H9 (cell line): ENCODE measurements around the gene MR1. TPM values are rescaled to one million over a fixed set of nuclear protein-coding genes. Genes with fewer than 3 reads are reported as not detected.

Experiments used
- DNase-seq: peaks from one replicate; pipeline ENCODE4 v3.0.0-alpha.2; 2017
- H2AFZ ChIP-seq: one replicate; pipeline ENCODE4 v1.6.1; 2013; ENCODE audit warnings: mild to moderate bottlenecking, low read length, control low read depth, moderate library complexity
- H2AK5ac ChIP-seq: 2 replicates; pipeline ENCODE4 v1.6.1; 2013; ENCODE audit warnings: low read length, control low read depth, mixed read lengths; ENCODE audit not compliant: insufficient read length
- H2BK120ac ChIP-seq: one replicate; pipeline ENCODE4 v1.6.1; 2013; ENCODE audit warnings: low read depth, mild to moderate bottlenecking, low read length, control low read depth, inconsistent platforms; ENCODE audit not compliant: poor library complexity, severe bottlenecking
- H2BK12ac ChIP-seq: 2 replicates; pipeline ENCODE4 v1.6.1; 2013; ENCODE audit warnings: low read length, control low read depth, mixed read lengths, low read depth; ENCODE audit not compliant: insufficient read length
- H2BK15ac ChIP-seq: 2 replicates; pipeline ENCODE4 v1.6.1; 2013; ENCODE audit warnings: low read depth, low read length, control low read depth
- H2BK20ac ChIP-seq: one replicate; pipeline ENCODE4 v1.6.1; 2013; ENCODE audit warnings: low read depth, mild to moderate bottlenecking, low read length, control low read depth, inconsistent platforms; ENCODE audit not compliant: poor library complexity, severe bottlenecking
- H2BK5ac ChIP-seq: 2 replicates; pipeline ENCODE4 v1.6.1; 2013; ENCODE audit warnings: low read length, control low read depth, mixed read lengths; ENCODE audit not compliant: insufficient read length
- H3K14ac ChIP-seq: 2 replicates; pipeline ENCODE4 v1.6.1; 2013; ENCODE audit warnings: low read length, control low read depth; ENCODE audit not compliant: insufficient read depth
- H3K18ac ChIP-seq: 2 replicates; pipeline ENCODE4 v1.6.1; 2013; ENCODE audit warnings: low read depth, mild to moderate bottlenecking, mixed read lengths, low read length, control low read depth; ENCODE audit not compliant: insufficient read length
- H3K23ac ChIP-seq: 2 replicates; pipeline ENCODE4 v1.6.1; 2013; ENCODE audit warnings: low read length, control low read depth, mixed read lengths, low read depth; ENCODE audit not compliant: insufficient read length
- H3K23me2 ChIP-seq: 2 replicates; pipeline ENCODE4 v1.6.1; 2013; ENCODE audit warnings: low read depth, mild to moderate bottlenecking, mixed read lengths, low read length, control low read depth; ENCODE audit not compliant: insufficient read length, poor library complexity, severe bottlenecking
- H3K27ac ChIP-seq: 2 replicates; pipeline ENCODE4 v1.5.1; 2013; ENCODE audit warnings: low read length, control low read depth, mixed read lengths, low read depth; ENCODE audit not compliant: insufficient read length
- H3K27me3 ChIP-seq: 2 replicates; pipeline ENCODE4 v1.6.1; 2013; ENCODE audit warnings: low read length, control low read depth, inconsistent platforms; ENCODE audit not compliant: insufficient read depth
- H3K4ac ChIP-seq: 2 replicates; pipeline ENCODE4 v1.6.1; 2013; ENCODE audit warnings: low read depth, mild to moderate bottlenecking, control low read depth, inconsistent platforms, low read length, moderate library complexity
- H3K4me1 ChIP-seq: 2 replicates; pipeline ENCODE4 v1.6.1; 2013; ENCODE audit warnings: low read length, control low read depth, inconsistent platforms; ENCODE audit not compliant: insufficient read depth
- H3K4me2 ChIP-seq: 2 replicates; pipeline ENCODE4 v1.6.1; 2013; ENCODE audit warnings: low read length, control low read depth, mixed read lengths; ENCODE audit not compliant: insufficient read length, insufficient read depth
- H3K56ac ChIP-seq: 2 replicates; pipeline ENCODE4 v1.6.1; 2013; ENCODE audit warnings: low read depth, mild to moderate bottlenecking, mixed read lengths, low read length, control low read depth; ENCODE audit not compliant: insufficient read length
- H3K79me1 ChIP-seq: 2 replicates; pipeline ENCODE4 v1.6.1; 2013; ENCODE audit warnings: low read depth, mild to moderate bottlenecking, moderate library complexity, low read length, control low read depth, inconsistent platforms; ENCODE audit not compliant: insufficient read depth, poor library complexity, severe bottlenecking
- H3K79me2 ChIP-seq: 2 replicates; pipeline ENCODE4 v1.6.1; 2013; ENCODE audit warnings: low read length, control low read depth, inconsistent platforms; ENCODE audit not compliant: insufficient read depth
- H3K9ac ChIP-seq: 2 replicates; pipeline ENCODE4 v1.6.1; 2013; ENCODE audit warnings: low read length, control low read depth, mixed read lengths; ENCODE audit not compliant: insufficient read length; ENCODE audit errors: extremely low read depth
- H3K9me3 ChIP-seq: one replicate; pipeline ENCODE4 v1.6.1; 2013; ENCODE audit warnings: low read depth, low read length, inconsistent platforms; ENCODE audit not compliant: control insufficient read depth
- H3T11ph ChIP-seq: one replicate; pipeline ENCODE4 v1.6.1; 2013; ENCODE audit warnings: mild to moderate bottlenecking, low read length, control low read depth, inconsistent platforms
- H4K20me1 ChIP-seq: one replicate; pipeline ENCODE4 v1.6.1; 2013; ENCODE audit not compliant: control insufficient read depth, insufficient read length, insufficient read depth
- H4K5ac ChIP-seq: 2 replicates; pipeline ENCODE4 v1.6.1; 2013; ENCODE audit warnings: low read depth, mild to moderate bottlenecking, mixed read lengths, low read length, control low read depth; ENCODE audit not compliant: insufficient read length
- H4K8ac ChIP-seq: replicated peaks from 2 replicates; pipeline ENCODE4 v1.6.1; 2013; ENCODE audit warnings: low read length, control low read depth, mixed read lengths, low read depth; ENCODE audit not compliant: insufficient read length
- H4K91ac ChIP-seq: 2 replicates; pipeline ENCODE4 v1.6.1; 2013; ENCODE audit warnings: low read depth, mild to moderate bottlenecking, moderate library complexity, mixed read lengths, low read length, control low read depth; ENCODE audit not compliant: insufficient read length
- H3K27ac Mint-ChIP-seq, 3 experiments: 2 replicates in 2 of 3; 3 replicates in 1 of 3; pipeline ENCODE4 v1.8.0; 2020 to 2021; ENCODE audit warnings: mixed read lengths in 3 of 3, mild to moderate bottlenecking in 1 of 3, moderate library complexity in 1 of 3
- H3K27me3 Mint-ChIP-seq: 2 replicates; pipeline ENCODE4 v1.8.0; 2021; ENCODE audit warnings: low read depth, mild to moderate bottlenecking, moderate library complexity, mixed read lengths
- H3K36me3 Mint-ChIP-seq, 3 experiments: 2 replicates in 2 of 3; 3 replicates in 1 of 3; pipeline ENCODE4 v1.8.0; 2020 to 2021; ENCODE audit warnings: low read depth in 3 of 3, mixed read lengths in 3 of 3; ENCODE audit not compliant: insufficient read depth in 1 of 3
- H3K4me1 Mint-ChIP-seq, 2 experiments: 2 replicates each; pipeline ENCODE4 v1.8.0; 2020; ENCODE audit warnings: mixed read lengths in 2 of 2
- H3K4me3 Mint-ChIP-seq, 2 experiments: 2 replicates in 1 of 2; 3 replicates in 1 of 2; pipeline ENCODE4 v1.8.0; 2020 to 2021; ENCODE audit warnings: mild to moderate bottlenecking in 2 of 2, mixed read lengths in 2 of 2, moderate library complexity in 1 of 2
- H3K9me3 Mint-ChIP-seq, 2 experiments: 2 replicates in 1 of 2; 3 replicates in 1 of 2; pipeline ENCODE4 v1.8.0; 2020; ENCODE audit warnings: mild to moderate bottlenecking in 2 of 2, mixed read lengths in 2 of 2, moderate library complexity in 1 of 2
- WGBS: extraction: QIAGEN DNeasy Blood & Tissue Kit; methylation state at CpG from one replicate; pipeline ENCODE4 v1.1.7; 2013; ENCODE audit warnings: missing lambda C conversion rate, low lambda C conversion rate, mixed read lengths; ENCODE audit not compliant: insufficient read length; ENCODE audit errors: extremely low coverage; 5-methylcytosine and 5-hydroxymethylcytosine counted together
- total RNA-seq: library from RNA; stranded (reverse); gene quantifications from 2 replicates; pipeline ENCODE4 v1.2.1, GENCODE V29; 2021
- TF ChIP-seq, protein P1 (sequence below): fragments of 200-600 bp; sonication (generic); conservative IDR thresholded peaks from 3 replicates; pipeline ENCODE4 v1.8.0; 2021; ENCODE audit warnings: antibody characterized with exemption, mild to moderate bottlenecking

The MR1 gene
- total RNA-seq, 1 experiment from 2014 or later, result 0.02 TPM

DNA sequence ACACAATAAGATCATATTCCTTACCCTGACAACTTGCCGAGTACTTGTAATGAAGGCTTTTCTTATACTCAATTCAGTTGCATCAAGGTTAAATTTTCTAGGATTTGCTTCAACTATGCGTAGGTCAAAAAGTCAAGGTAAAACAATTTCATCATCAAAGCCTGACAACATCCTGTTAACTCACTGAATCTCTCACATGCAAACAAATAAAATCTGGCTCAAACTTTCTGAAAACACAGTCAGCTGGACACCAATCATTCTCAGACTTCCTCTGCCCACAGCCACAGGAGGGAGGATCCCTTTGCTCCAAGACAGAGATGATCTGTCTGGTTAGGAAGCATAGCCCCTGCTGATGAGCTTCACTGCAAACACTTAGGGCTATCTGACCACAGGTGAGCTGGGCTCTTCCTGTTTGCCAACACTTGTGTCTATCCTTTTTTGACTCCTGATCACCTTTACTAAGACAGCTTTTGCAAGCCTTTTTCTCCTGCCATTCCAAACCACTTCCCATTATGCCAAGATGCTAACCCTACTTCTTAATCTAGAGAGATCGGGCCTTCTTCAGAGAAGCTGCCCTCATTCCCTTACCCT is 31.1 kb upstream of the MR1 start:
- no peak overlapping the region for H3K9ac ChIP-seq
- H4K20me1 ChIP-seq, result no peaks in the 10 kb centered on the region
- no peak overlapping the region for H3K56ac ChIP-seq
- no peak overlapping the region for H2AFZ ChIP-seq
- no peak overlapping the region for H2BK20ac ChIP-seq
- H3K79me2 ChIP-seq, result 0 out of 2 replicates have a peak, but pooled peaks cover 5% of the 10 kb centered on the region
- peaks cover 25 to 52% (median 51%) of the 10 kb centered on the region in 3 experiments; a peak in 6 of 7 replicates for H3K36me3 Mint-ChIP-seq
- H3K23me2 ChIP-seq, result no peaks in the 10 kb centered on the region
- no peak overlapping the region for H2BK15ac ChIP-seq
- no peak overlapping the region for H3K27ac ChIP-seq
- no peaks in the 10 kb centered on the region for H3K4me1 ChIP-seq
- no peaks in the 10 kb centered on the region for H3K27me3 ChIP-seq
- no peak overlapping the region for H2BK120ac ChIP-seq
- no peaks in the 10 kb centered on the region for H3K4me1 Mint-ChIP-seq
- H3K79me1 ChIP-seq, result peaks cover 3% of the 10 kb centered on the region
- H4K8ac ChIP-seq, result no peak overlapping the region
- no peak overlapping the region for H3K4me2 ChIP-seq
- no peak overlapping the region for H2BK5ac ChIP-seq
- no peaks in the 10 kb centered on the region for H3K9me3 ChIP-seq
- no peak overlapping the region for H2AK5ac ChIP-seq
- no peak overlapping the region for H2BK12ac ChIP-seq
- DNase-seq, result no peak
- H3K4ac ChIP-seq, result no peak overlapping the region
- H3K18ac ChIP-seq, result no peak overlapping the region
- no peaks in the 10 kb centered on the region for H3K9me3 Mint-ChIP-seq
- H3K14ac ChIP-seq, result no peak overlapping the region; the same call in 1 of the 2 replicates
- no peak overlapping the region for H4K5ac ChIP-seq
- TF ChIP-seq, protein P1, sequence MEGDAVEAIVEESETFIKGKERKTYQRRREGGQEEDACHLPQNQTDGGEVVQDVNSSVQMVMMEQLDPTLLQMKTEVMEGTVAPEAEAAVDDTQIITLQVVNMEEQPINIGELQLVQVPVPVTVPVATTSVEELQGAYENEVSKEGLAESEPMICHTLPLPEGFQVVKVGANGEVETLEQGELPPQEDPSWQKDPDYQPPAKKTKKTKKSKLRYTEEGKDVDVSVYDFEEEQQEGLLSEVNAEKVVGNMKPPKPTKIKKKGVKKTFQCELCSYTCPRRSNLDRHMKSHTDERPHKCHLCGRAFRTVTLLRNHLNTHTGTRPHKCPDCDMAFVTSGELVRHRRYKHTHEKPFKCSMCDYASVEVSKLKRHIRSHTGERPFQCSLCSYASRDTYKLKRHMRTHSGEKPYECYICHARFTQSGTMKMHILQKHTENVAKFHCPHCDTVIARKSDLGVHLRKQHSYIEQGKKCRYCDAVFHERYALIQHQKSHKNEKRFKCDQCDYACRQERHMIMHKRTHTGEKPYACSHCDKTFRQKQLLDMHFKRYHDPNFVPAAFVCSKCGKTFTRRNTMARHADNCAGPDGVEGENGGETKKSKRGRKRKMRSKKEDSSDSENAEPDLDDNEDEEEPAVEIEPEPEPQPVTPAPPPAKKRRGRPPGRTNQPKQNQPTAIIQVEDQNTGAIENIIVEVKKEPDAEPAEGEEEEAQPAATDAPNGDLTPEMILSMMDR, result no peak
- H3K27ac Mint-ChIP-seq, result no peak overlapping the region; a peak in 1 of 7 replicates
- no CpG with 5 or more reads among the region's 3 CpGs for WGBS
- no peaks in the 10 kb centered on the region for H3K27me3 Mint-ChIP-seq
- no peak overlapping the region for H4K91ac ChIP-seq
- no peak overlapping the region for H3K4me3 Mint-ChIP-seq
- H3T11ph ChIP-seq, result no peak overlapping the region
- no peak overlapping the region for H3K23ac ChIP-seq
